IPS DF 6.9 (cell line): ENCODE data around the gene RSL24D1.

Experiments used
- DNase-seq: peaks from one replicate; pipeline ENCODE4 v3.0.0-alpha.2; 2013; ENCODE audit warnings: low read depth, low spot score
- H3K27ac ChIP-seq: one replicate; pipeline ENCODE4 v1.5.1; 2013; ENCODE audit warnings: low read length, control low read depth
- H3K27me3 ChIP-seq: 2 replicates; pipeline ENCODE4 v1.6.1; 2013; ENCODE audit warnings: mild to moderate bottlenecking, low read length; ENCODE audit not compliant: control insufficient read depth, insufficient read depth
- H3K36me3 ChIP-seq: 2 replicates; pipeline ENCODE4 v1.6.1; 2013; ENCODE audit warnings: low read length; ENCODE audit not compliant: control insufficient read depth, insufficient read depth
- H3K4me1 ChIP-seq: 2 replicates; pipeline ENCODE4 v1.6.1; 2013; ENCODE audit warnings: low read length; ENCODE audit not compliant: control insufficient read depth, insufficient read depth
- H3K4me3 ChIP-seq: 2 replicates; pipeline ENCODE4 v1.5.1; 2013; ENCODE audit warnings: mild to moderate bottlenecking, low read length
- H3K9me3 ChIP-seq: 2 replicates; pipeline ENCODE4 v1.6.1; 2013; ENCODE audit warnings: low read length, inconsistent platforms; ENCODE audit not compliant: control insufficient read depth, insufficient read depth
- WGBS: extraction: QIAGEN DNeasy Blood & Tissue Kit; methylation state at CpG from one replicate; pipeline ENCODE4 v1.1.7; 2013; ENCODE audit warnings: mixed read lengths, missing lambda C conversion rate; ENCODE audit not compliant: insufficient read length, insufficient coverage; 5-methylcytosine and 5-hydroxymethylcytosine counted together

RSL24D1 gene

GRCh38 chr15:55234800-55235104 lies 38.0 kb upstream of the RSL24D1 start:
- WGBS: no CpG with 5 or more reads among the region's 1 CpG
- DNase-seq: no peak
- Histone ChIP-seq H3K4me3 (no peak overlapping the region), H3K27ac (no peak overlapping the region), H3K36me3 (no peaks in the 10 kb centered on the region), H3K4me1 (no peaks in the 10 kb centered on the region), H3K9me3 (no peaks in the 10 kb centered on the region), H3K27me3 (no peaks in the 10 kb centered on the region)

- no CpG with 5 or more reads among the region's 2 CpGs for WGBS
- Histone ChIP-seq H3K4me3 (no peak overlapping the region), H3K9me3 (no peaks in the 10 kb centered on the region)
Observed at GRCh38 chr15:55234104-55234799, 37.5 kb upstream of the RSL24D1 start.

GRCh38 chr15:55231455-55231854 lies 34.7 kb upstream of the RSL24D1 start:
- Histone ChIP-seq H3K27me3 (no peaks in the 10 kb centered on the region), H3K4me3 (no peak overlapping the region), H3K4me1 (no peaks in the 10 kb centered on the region), H3K36me3 (no peaks in the 10 kb centered on the region), H3K9me3 (no peaks in the 10 kb centered on the region), H3K27ac (no peak overlapping the region)
- DNase-seq: no peak
- WGBS: no CpG with 5 or more reads among the region's 1 CpG

More at GRCh38 chr15:55234104-55234799, 37.5 kb upstream of the RSL24D1 start:
- Histone ChIP-seq H3K4me1 (no peaks in the 10 kb centered on the region), H3K27me3 (no peaks in the 10 kb centered on the region), H3K27ac (no peak overlapping the region), H3K36me3 (no peaks in the 10 kb centered on the region)
- no peak for DNase-seq

GRCh38 chr15:55230953-55231352 lies 34.2 kb upstream of the RSL24D1 start:
- WGBS: no CpG with 5 or more reads among the region's 1 CpG
- Histone ChIP-seq H3K4me3 (no peak overlapping the region), H3K27ac (no peak overlapping the region), H3K9me3 (no peaks in the 10 kb centered on the region), H3K36me3 (no peaks in the 10 kb centered on the region), H3K27me3 (no peaks in the 10 kb centered on the region), H3K4me1 (no peaks in the 10 kb centered on the region)
- no peak for DNase-seq

GRCh38 chr15:55230051-55230670 lies 33.4 kb upstream of the RSL24D1 start:
- DNase-seq: no peak
- Histone ChIP-seq H3K4me3 (no peak overlapping the region), H3K27me3 (no peaks in the 10 kb centered on the region), H3K27ac (no peak overlapping the region), H3K9me3 (no peaks in the 10 kb centered on the region), H3K36me3 (no peaks in the 10 kb centered on the region), H3K4me1 (no peaks in the 10 kb centered on the region)
- no CpG with 5 or more reads among the region's 3 CpGs for WGBS

GRCh38 chr15:55226127-55226526 lies 29.4 kb upstream of the RSL24D1 start:
- DNase-seq: no peak
- no peaks in the 10 kb centered on the region for H3K27me3 ChIP-seq
- WGBS: no CpG with 5 or more reads among the region's 2 CpGs
- H3K27ac ChIP-seq: no peak overlapping the region
- no peaks in the 10 kb centered on the region for H3K9me3 ChIP-seq
- no peaks in the 10 kb centered on the region for H3K4me1 ChIP-seq
- H3K36me3 ChIP-seq: no peaks in the 10 kb centered on the region
- H3K4me3 ChIP-seq: no peak overlapping the region

- Histone ChIP-seq H3K27me3 (no peaks in the 10 kb centered on the region), H3K4me3 (no peak overlapping the region), H3K4me1 (no peaks in the 10 kb centered on the region), H3K36me3 (no peaks in the 10 kb centered on the region), H3K9me3 (no peaks in the 10 kb centered on the region), H3K27ac (no peak overlapping the region)
- DNase-seq: no peak
Observed at GRCh38 chr15:55224892-55225291, 28.2 kb upstream of the RSL24D1 start.

GRCh38 chr15:55222588-55222987 lies 25.8 kb upstream of the RSL24D1 start:
- Histone ChIP-seq H3K4me1 (no peaks in the 10 kb centered on the region), H3K36me3 (no peaks in the 10 kb centered on the region), H3K27me3 (no peaks in the 10 kb centered on the region), H3K4me3 (no peak overlapping the region), H3K9me3 (no peaks in the 10 kb centered on the region), H3K27ac (no peak overlapping the region)
- no peak for DNase-seq

- Histone ChIP-seq H3K4me3 (no peak overlapping the region), H3K27ac (no peak overlapping the region), H3K4me1 (no peaks in the 10 kb centered on the region), H3K9me3 (no peaks in the 10 kb centered on the region), H3K27me3 (no peaks in the 10 kb centered on the region), H3K36me3 (no peaks in the 10 kb centered on the region)
- no CpG with 5 or more reads among the region's 6 CpGs for WGBS
- DNase-seq: no peak
Observed at GRCh38 chr15:55221090-55222011, 24.6 kb upstream of the RSL24D1 start.

- H3K27me3 ChIP-seq: no peaks in the 10 kb centered on the region
- no peaks in the 10 kb centered on the region for H3K36me3 ChIP-seq
- no peak overlapping the region for H3K27ac ChIP-seq
- H3K4me1 ChIP-seq: no peaks in the 10 kb centered on the region
- no peaks in the 10 kb centered on the region for H3K9me3 ChIP-seq
- no peak overlapping the region for H3K4me3 ChIP-seq
- DNase-seq: no peak
Observed at GRCh38 chr15:55220606-55221005, 23.9 kb upstream of the RSL24D1 start.
